ENCODE measurements around the gene GNA12.

- TF ChIP-seq POLR2A (IDR thresholded peaks at IDR 0.05) (no peak), CTCF (IDR thresholded peaks at IDR 0.05) (no peak)
These were observed 10.8 kb downstream of the GNA12 start for GRCh38 chr7:2833083-2833910.
